ENCODE measurements around the gene METTL25B.

GRCh38 chr1:156717351-156717750, 10.9 kb upstream of the METTL25B start:
- no peak for TF ChIP-seq EZH2 (IDR thresholded peaks at IDR 0.05; ENCODE audit: low read length, unreplicated experiment)
- TF ChIP-seq CTCF (conservative IDR thresholded peaks at IDR 0.05; ENCODE audit: low read depth, low read length) = no peak
- no peak for TF ChIP-seq EZH2phosphoT487 (IDR thresholded peaks at IDR 0.05; ENCODE audit: borderline replicate concordance, low read length)
